ENCODE data around the gene GGT1.
"Not testable (repeated sequence)": the region's sequence is repeated elsewhere in the genome, so short reads cannot be mapped to it uniquely, and the experiment has no call there.

Gene GGT1

DNA sequence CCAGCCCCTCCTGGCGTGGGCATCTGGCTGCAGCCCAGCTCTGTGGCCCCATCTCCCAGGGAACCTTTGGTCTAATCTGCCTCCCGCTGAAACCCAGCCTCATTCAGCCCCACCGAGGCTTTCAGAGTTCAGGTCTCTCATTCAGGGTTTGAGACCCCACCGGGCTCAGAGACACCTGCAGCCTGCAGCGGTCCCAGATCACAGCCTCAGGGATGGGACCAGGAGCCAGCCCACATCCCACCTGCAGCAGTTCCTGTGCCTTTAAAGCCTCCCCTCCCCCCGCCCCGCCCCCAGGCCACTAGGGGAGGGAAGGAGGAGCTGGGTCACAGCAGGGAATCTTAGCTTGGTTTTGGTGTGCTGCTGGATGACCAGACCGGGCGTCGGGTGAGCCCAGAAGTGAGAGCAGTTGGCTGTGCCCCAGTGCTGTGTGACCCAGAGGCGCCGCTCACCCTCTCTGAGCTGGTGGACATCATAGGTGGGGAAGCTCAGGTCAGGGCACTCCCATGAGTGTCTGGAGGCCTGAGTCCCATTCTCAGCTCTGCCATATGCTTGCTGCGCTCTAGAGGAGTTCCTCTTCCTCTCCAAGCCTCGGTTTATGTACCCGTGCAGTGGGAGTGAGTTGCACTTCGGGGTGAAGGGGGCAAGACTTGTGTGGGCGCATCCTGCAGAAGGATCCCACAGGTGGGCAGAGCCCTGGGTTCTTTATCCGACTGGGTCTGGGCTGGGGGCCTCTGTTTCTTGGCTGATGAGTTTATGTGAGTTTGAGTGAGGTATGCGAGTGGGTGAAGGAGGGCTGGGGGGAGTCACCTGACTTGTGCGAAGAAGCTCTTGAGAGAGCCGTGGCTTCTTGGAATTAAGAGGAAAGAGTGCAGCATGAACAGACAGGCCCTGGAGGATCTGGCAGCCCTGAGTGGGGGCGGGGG, at the start of gene GGT1:
GGT1 (plus strand) TSS at position 347 of the 923 bp plus-strand sequence. CDS start 7,889 bp downstream, outside the sequence.
- DNase-seq (ENCODE audit: low read depth in 1 of 2, low spot score in 1 of 2) = not testable (repeated sequence)

DNA sequence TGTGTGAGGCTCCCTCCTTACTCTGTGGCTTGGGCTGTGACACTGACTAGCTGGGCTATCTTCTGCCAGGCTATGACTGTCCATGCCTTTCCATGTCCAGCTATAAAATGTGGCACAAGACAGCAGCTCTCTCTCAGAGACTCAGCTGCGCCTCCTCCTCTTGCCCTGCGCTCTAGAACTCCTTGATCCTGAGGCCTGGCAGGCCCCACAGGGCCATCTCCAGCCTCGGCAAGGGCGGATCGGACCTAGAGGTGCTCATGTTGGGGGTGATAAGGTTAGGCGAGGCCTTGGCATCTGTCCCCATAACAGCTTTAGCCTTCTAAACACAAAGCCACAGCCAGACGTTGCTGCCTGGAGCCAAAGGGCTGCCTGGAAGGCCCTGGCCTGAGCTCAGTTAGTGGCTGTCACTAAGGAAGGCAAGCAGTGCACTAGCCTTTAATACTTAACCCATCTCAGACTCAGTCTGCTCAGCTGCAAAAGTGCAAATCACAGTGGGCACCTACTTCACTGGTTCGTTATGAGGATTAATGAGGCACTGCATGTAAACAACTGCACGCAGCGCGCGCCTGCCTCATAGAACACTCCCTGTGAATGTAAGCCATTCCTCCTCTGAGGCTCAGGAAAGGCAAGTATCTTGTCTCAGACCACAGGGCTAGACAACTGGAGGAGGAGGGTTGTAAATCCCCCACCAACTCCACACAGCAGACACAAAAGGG, 49.2 kb upstream of the GGT1 start:
- DNase-seq (ENCODE audit: low read depth in 1 of 2, low spot score in 1 of 2) = no peak

- DNase-seq (ENCODE audit: low read depth in 1 of 2, low spot score in 1 of 2) = no peak
Measured at GRCh38 chr22:24554313-24555164, 48.5 kb upstream of the GGT1 start, which contains the start of gene GUCD1. TSS of gene GUCD1 (minus strand) at chr22:24555138. CDS start at chr22:24554991, 147 bp downstream.

- peak; percentile 99 to 100 for DNase-seq (ENCODE audit: low read depth in 1 of 2, low spot score in 1 of 2)
Measured at GRCh38 chr22:24555165-24556039, 47.6 kb upstream of the GGT1 start, which contains the start of gene SNRPD3. TSS of gene SNRPD3 (plus strand) at chr22:24555999. CDS start at chr22:24557675, 1,676 bp downstream.

- DNase-seq (ENCODE audit: low read depth in 1 of 2, low spot score in 1 of 2) = no peak
Measured at GRCh38 chr22:24559471-24559870, 43.5 kb upstream of the GGT1 start.

- no peak for DNase-seq (ENCODE audit: low read depth in 1 of 2, low spot score in 1 of 2)
Measured at GRCh38 chr22:24563246-24563645, 39.7 kb upstream of the GGT1 start.

- DNase-seq (ENCODE audit: low read depth in 1 of 2, low spot score in 1 of 2) = no peak
Measured at GRCh38 chr22:24564376-24565058, 38.5 kb upstream of the GGT1 start.

- no peak for DNase-seq (ENCODE audit: low read depth in 1 of 2, low spot score in 1 of 2)
Measured at GRCh38 chr22:24565077-24565476, 37.9 kb upstream of the GGT1 start.

GRCh38 chr22:24566899-24567511, 36.0 kb upstream of the GGT1 start:
- no peak for DNase-seq (ENCODE audit: low read depth in 1 of 2, low spot score in 1 of 2)

DNA sequence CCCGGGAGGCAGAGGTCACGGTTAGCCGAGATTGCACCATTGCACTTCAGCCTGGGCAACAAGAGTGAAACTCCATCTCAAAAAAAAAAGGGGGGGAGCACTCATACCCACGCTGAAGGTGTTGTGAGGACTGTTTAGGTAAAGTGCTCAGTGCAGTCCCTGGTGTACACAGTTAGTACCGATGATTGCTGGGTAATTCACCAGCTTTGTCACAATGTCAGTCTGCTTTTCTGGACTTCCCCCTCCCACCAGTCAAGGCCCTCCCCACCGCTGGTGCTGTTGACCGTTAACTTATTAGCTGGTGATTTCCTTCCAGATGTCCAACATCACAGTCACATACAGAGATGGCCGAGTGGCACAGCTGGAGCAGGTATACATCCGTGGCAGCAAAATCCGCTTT, 35.3 kb upstream of the GGT1 start:
- DNase-seq (ENCODE audit: low read depth in 1 of 2, low spot score in 1 of 2) = no peak

DNA sequence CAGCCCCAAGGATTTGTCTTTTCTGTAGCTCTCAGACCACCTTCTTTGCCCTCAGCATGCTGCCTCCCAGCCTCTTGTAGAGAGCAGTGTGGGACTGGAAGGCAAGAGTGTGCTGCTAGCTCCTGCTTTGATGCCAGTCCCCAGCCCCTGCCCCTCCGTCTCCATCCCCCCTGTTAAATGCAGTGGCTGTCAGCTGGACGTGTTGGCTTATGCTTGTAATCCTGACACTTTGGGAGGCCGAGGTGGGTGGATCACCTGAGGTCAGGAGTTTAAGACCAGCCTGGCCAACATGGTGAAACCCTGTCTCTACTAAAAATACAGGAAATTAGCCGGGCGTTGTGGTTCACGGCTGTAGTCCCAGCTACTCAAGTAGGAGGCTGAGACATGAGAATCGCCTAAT, 31.7 kb upstream of the GGT1 start:
- no peak for DNase-seq (ENCODE audit: low read depth in 1 of 2, low spot score in 1 of 2)

DNA sequence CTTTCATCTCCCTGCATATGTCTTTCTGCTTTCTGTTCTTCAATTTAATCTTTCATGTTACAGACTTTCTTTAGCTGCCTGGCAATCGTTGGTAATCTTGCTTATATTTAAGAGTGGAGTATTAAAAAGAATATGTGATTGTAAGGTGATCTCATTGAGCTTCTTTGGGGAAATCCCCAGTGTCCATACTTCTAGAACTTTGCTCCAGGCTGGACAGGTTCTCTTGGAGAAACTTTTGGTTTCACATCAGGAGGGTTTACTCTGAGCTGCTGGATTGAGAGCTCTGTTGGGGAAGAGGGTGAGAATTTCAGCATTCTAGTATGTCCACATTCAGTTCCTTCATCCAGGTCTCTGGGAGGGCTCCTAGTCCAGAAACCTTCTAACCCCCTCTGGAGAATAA, 26.2 kb upstream of the GGT1 start:
- DNase-seq (ENCODE audit: low read depth in 1 of 2, low spot score in 1 of 2) = no peak

DNA sequence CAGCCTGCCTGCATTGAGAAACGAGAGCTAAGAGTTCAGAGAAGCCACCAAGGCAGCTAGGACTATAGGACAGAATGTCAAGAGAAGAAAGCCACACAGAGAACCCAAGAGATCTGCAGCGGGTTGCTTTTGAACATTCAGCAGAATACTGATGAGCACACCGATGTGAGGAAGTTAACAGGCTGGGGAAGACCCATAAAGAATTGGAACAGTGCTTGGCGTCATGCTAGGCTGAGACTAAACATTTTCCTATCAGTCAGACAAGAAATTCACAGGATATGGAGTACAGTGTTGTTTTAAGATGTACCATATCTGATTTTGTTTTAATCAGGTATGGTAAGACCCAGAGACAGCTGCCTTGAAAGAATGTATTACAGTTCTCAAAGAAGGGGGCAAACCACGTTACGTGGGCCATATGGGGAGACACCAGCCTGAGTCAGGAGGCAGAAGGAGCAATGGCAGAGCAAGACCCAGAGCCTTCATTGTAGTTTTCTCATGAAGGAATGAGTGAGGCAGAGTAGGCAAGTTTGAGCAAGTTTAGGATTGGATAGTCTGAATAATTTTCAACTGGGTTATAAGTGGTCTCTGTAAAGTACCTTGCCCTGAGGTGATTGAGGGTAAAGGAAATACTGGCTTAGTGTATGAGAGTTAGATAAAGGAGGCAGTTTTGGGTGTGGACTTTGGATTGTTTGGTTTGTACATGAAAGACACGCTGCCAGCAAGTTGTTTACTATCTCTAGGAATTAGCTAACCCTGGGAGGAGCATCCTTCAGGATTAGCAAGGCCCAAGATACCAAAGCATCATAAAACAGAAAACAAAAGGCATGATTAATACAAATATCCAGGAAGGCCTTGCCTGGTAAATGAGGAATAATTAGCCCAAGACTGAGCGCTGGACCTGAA, 24.4 kb upstream of the GGT1 start:
- DNase-seq (ENCODE audit: low read depth in 1 of 2, low spot score in 1 of 2) = no peak

GRCh38 chr22:24579258-24579601, 23.8 kb upstream of the GGT1 start:
- no peak for DNase-seq (ENCODE audit: low read depth in 1 of 2, low spot score in 1 of 2)

DNA sequence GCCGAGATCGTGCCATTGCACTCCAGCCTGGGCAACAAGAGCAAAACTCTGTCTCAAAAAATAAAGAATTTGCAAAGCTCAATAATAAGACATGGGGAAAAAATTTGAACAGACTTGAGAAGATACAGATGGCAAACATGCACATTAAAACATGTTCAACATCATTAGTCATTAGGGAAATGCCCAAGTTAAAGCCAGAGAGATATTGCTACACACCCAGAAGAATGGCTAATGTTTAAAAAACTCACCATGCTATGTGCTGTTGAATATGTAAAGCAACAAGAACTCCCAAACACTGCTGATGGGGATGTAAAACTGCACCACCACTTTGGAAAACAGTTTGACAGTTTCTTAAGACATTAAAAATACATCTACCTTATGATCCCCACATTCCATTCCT, 22.7 kb upstream of the GGT1 start:
- no peak for DNase-seq (ENCODE audit: low read depth in 1 of 2, low spot score in 1 of 2)

DNA sequence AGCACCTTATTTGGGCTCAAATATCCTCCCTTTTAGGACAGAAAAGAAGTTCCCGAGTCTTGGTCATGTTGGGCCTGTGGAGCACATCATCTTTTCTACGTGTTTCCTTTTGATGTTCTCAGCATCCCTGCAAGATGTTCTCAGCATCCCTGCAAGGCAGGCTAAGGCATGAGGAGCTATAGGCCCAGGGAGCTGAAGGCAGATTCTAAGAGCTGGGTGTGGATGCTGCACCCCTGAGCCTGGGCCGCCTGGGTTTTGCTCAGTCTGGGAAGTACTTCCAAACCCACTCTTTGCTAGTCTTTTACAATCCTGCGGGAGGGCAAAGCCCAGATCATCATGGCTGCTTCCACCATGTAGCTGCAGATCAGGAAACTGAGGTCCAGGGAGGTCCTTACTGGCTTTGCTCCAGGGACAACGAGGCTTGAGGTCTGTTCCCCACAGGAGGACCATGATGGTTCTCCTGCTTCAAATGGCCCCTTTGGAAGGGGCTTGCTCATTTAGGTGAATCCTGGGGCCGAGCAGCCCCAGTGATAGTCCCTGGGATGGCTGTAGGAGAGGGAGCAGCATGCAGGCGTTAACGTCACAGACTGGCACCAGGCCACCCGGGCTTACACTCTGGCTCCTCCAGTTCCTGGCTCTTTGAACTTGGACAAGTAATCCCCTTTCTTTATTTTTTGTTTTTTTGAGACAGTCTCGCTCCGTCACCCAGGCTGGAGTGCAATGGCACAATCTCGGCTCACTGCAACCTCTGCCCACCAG, 20.8 kb upstream of the GGT1 start:
- DNase-seq (ENCODE audit: low read depth in 1 of 2, low spot score in 1 of 2) = no peak
